ENCODE measurements around the gene IFI44L. TPM values are rescaled to one million over a fixed set of nuclear protein-coding genes. Genes with fewer than 3 reads are reported as not detected.

Gene IFI44L
- total and polyA plus RNA-seq, 2 experiments from 2014 or later = 1.2 TPM; not detected in 1

DNA sequence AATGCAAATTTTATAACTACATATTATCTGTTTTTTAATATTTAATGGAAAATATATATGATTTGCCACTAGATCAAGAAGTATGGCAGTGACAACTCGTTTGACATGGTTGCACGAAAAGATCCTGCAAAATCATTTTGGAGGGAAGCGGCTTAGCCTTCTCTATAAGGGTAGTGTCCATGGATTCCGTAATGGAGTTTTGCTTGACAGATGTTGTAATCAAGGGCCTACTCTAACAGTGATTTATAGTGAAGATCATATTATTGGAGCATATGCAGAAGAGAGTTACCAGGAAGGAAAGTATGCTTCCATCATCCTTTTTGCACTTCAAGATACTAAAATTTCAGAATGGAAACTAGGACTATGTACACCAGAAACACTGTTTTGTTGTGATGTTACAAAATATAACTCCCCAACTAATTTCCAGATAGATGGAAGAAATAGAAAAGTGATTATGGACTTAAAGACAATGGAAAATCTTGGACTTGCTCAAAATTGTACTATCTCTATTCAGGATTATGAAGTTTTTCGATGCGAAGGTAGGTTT lies 29.9 kb downstream of the IFI44L start:
- TF ChIP-seq, protein P1, sequence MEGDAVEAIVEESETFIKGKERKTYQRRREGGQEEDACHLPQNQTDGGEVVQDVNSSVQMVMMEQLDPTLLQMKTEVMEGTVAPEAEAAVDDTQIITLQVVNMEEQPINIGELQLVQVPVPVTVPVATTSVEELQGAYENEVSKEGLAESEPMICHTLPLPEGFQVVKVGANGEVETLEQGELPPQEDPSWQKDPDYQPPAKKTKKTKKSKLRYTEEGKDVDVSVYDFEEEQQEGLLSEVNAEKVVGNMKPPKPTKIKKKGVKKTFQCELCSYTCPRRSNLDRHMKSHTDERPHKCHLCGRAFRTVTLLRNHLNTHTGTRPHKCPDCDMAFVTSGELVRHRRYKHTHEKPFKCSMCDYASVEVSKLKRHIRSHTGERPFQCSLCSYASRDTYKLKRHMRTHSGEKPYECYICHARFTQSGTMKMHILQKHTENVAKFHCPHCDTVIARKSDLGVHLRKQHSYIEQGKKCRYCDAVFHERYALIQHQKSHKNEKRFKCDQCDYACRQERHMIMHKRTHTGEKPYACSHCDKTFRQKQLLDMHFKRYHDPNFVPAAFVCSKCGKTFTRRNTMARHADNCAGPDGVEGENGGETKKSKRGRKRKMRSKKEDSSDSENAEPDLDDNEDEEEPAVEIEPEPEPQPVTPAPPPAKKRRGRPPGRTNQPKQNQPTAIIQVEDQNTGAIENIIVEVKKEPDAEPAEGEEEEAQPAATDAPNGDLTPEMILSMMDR (IDR thresholded peaks at IDR 0.05; ENCODE audit: low read depth, low read length) = no peak
- no peaks in the 10 kb centered on the region for H3K27me3 ChIP-seq
- H3K27ac ChIP-seq = no peak overlapping the region
- DNase-seq (ENCODE audit: low read depth in 1 of 2, low spot score in 1 of 2) = peak in 1 of 2 donors; percentile 12
- no peaks in the 10 kb centered on the region for H3K9me3 ChIP-seq (ENCODE audit: low read depth)
- no peaks in the 10 kb centered on the region for H3K4me1 ChIP-seq (ENCODE audit: low read depth)
- no peak overlapping the region for H3K4me3 ChIP-seq
- H3K36me3 ChIP-seq = no peaks in the 10 kb centered on the region

DNA sequence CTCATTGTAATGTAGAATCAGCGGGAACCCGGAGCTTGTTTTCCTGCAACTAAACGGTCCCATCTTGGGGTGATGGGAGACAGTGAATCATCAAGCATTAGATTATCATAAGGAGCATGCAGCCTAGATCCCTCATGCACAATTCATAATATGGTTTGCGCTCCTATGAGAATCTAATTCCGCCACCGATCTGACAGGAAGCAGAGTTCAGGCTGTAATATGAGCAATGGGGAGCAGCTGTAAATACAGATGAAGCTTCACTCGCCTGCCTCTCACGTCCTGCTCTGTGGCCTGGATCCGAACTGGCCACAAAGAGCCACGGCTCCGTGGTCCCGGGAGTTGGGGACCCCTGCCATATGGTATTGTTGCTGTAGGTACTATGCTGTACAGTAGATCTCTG lies 31.0 kb downstream of the IFI44L start:
- TF ChIP-seq, protein P1 (IDR thresholded peaks at IDR 0.05; ENCODE audit: low read depth, low read length) = no peak
- Histone ChIP-seq H3K36me3 (no peaks in the 10 kb centered on the region), H3K9me3 (ENCODE audit: low read depth) (no peaks in the 10 kb centered on the region), H3K27me3 (no peaks in the 10 kb centered on the region), H3K4me1 (ENCODE audit: low read depth) (no peaks in the 10 kb centered on the region), H3K4me3 (no peak overlapping the region), H3K27ac (no peak overlapping the region)
- no peak for DNase-seq (ENCODE audit: low read depth in 1 of 2, low spot score in 1 of 2)

DNA sequence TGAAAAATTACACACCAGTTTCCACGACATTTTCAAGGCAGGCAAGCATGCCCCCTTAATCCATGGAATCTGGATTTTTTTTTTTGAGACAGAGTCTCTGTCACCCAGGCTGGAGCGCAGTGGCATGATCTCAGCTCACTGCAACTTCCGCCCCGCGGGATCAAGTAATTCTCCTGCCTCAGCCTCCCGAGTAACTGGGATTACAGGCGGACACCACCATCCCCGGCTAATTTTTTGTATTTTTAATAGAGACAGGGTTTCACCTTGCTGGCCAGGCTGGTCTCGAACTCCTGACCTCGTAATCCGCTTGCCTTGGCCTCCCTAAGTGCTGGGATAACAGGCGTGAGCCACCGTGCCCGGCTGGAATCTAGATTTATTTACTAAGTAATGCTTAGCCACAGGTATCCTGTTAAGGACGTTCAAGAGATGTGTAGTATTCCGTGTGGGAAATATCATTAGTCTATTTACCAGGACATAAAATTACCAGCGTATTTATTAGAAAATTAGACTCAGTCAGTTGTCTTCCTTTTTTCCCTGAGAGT lies 31.8 kb downstream of the IFI44L start:
- Histone ChIP-seq H3K9me3 (ENCODE audit: low read depth) (no peaks in the 10 kb centered on the region), H3K36me3 (no peaks in the 10 kb centered on the region), H3K4me3 (no peak overlapping the region), H3K27me3 (no peaks in the 10 kb centered on the region), H3K27ac (no peak overlapping the region), H3K4me1 (ENCODE audit: low read depth) (no peaks in the 10 kb centered on the region)
- no peak for DNase-seq (ENCODE audit: low read depth in 1 of 2, low spot score in 1 of 2)
- TF ChIP-seq, protein P1 (IDR thresholded peaks at IDR 0.05; ENCODE audit: low read depth, low read length) = no peak

DNA sequence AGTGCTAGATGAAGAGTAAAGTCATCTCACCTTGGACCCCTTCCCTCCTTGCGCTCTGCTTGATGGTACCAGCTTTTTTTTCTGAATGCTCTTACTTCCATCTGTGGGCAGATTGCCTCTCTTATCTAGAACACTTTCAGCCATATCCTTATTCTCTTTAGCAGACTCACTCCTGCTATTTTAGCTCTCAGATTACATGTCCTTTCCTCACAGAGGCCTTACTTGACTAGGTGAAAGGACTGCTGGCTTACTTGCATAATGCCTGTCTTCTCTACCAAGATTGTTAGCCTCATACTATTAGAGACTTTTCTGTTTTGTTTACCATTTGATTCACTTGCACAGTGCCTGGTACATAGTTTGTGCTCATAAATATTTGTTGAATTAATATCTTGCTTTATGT lies 38.7 kb downstream of the IFI44L start:
- DNase-seq (ENCODE audit: low read depth in 1 of 2, low spot score in 1 of 2) = peak; percentile 45 to 53
- TF ChIP-seq, protein P1 (IDR thresholded peaks at IDR 0.05; ENCODE audit: low read depth, low read length) = no peak
- no peaks in the 10 kb centered on the region for H3K36me3 ChIP-seq
- no peaks in the 10 kb centered on the region for H3K27me3 ChIP-seq
- H3K4me1 ChIP-seq (ENCODE audit: low read depth) = peaks cover 4% of the 10 kb centered on the region
- no peak overlapping the region for H3K4me3 ChIP-seq
- no peaks in the 10 kb centered on the region for H3K9me3 ChIP-seq (ENCODE audit: low read depth)
- H3K27ac ChIP-seq = no peak overlapping the region

DNA sequence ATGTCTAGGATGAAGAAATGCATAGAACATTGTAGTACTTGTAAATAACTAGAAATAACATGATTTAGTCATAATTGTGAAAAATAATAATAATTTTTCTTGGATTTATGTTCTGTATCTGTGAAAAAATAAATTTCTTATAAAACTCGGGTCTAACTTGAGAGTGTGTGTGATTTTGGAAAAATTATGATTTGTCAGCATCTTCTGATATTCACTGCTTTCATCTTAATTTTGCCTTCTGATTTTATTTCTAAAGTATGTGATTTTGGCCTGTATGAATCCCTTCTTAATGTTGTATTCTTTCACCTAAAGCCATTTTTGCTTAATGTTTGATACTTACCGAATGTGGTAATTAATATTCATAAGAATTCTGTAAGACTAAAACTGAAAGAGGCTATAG lies 43.7 kb downstream of the IFI44L start:
- DNase-seq (ENCODE audit: low read depth in 1 of 2, low spot score in 1 of 2) = no peak

More for the DNA sequence above, 43.7 kb downstream of the IFI44L start:
- Histone ChIP-seq H3K27ac (no peak overlapping the region), H3K9me3 (ENCODE audit: low read depth) (no peaks in the 10 kb centered on the region), H3K4me3 (no peak overlapping the region), H3K4me1 (ENCODE audit: low read depth) (peaks cover 4% of the 10 kb centered on the region), H3K36me3 (no peaks in the 10 kb centered on the region), H3K27me3 (no peaks in the 10 kb centered on the region)
- TF ChIP-seq, protein P1 (IDR thresholded peaks at IDR 0.05; ENCODE audit: low read depth, low read length) = no peak
